Measurements from ENCODE around the gene NDUFB8. TPM values are rescaled to one million over a fixed set of nuclear protein-coding genes. Genes with fewer than 3 reads are reported as not detected.

Gene NDUFB8
- total RNA-seq, 1 experiment from 2014 or later, result 194 TPM

DNA sequence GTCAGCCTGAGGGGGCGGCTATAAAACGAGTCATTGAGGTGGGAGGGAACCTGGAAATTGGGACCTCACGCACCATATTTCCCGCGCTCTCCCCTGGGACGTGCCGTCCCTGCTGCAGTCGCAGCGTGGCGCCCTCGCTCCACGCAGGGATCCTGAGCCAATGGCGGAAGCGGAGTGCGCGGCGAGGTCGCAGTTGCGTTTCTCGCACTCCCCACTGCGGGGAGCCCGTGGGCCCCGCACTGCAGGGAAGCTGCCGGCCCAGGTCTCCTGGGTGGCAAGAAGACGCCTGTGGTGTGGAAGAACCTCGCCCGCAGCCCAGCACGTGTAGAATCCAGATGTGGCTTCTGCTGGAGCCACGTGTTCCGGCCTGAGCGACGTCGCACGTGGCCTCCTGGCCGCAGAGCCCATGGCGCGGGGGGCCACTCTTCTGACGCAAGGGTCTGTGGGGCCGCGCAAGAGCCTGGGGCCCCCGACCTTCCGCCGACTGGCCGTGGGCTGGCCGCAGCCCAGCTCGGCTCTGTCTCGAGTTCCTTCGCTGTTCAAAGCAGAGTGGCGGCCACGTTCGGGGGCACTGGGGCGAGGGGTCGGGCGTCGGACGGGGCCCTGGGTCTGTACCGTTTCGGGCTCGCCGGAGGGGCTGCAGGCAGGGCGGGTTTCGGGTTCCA, 32.5 kb upstream of the NDUFB8 start:
- Mint-ChIP-seq H3K4me3 (ENCODE audit: unreplicated experiment) (no peak overlapping the region), H3K36me3 (ENCODE audit: insufficient read depth, unreplicated experiment) (peaks cover 19% of the 10 kb centered on the region), H3K27ac (ENCODE audit: low read depth, unreplicated experiment) (no peak overlapping the region), H3K4me1 (ENCODE audit: insufficient read depth, unreplicated experiment) (peaks cover 4% of the 10 kb centered on the region), H3K9me3 (ENCODE audit: unreplicated experiment) (no peaks in the 10 kb centered on the region), H3K27me3 (ENCODE audit: insufficient read depth, unreplicated experiment) (no peaks in the 10 kb centered on the region)
- BruUV-seq (replicated peaks), result no TSS peak
- intact Hi-C loops (cut with micrococcal nuclease), result loop anchor here (1.0 to 5.0 kb wide), 2 partner anchors 165 to 316 kb away; no protein-coding TSS in a partner anchor
- DNase-seq (ENCODE audit: unreplicated experiment), result peak; percentile 44
- TF ChIP-seq, protein P1, sequence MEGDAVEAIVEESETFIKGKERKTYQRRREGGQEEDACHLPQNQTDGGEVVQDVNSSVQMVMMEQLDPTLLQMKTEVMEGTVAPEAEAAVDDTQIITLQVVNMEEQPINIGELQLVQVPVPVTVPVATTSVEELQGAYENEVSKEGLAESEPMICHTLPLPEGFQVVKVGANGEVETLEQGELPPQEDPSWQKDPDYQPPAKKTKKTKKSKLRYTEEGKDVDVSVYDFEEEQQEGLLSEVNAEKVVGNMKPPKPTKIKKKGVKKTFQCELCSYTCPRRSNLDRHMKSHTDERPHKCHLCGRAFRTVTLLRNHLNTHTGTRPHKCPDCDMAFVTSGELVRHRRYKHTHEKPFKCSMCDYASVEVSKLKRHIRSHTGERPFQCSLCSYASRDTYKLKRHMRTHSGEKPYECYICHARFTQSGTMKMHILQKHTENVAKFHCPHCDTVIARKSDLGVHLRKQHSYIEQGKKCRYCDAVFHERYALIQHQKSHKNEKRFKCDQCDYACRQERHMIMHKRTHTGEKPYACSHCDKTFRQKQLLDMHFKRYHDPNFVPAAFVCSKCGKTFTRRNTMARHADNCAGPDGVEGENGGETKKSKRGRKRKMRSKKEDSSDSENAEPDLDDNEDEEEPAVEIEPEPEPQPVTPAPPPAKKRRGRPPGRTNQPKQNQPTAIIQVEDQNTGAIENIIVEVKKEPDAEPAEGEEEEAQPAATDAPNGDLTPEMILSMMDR (IDR thresholded peaks at IDR 0.05; ENCODE audit: unreplicated experiment), result peak; percentile 87
- ChIA-PET CTCF (interaction anchor here (2.5 kb wide), 1 partner anchor 182 kb away, joined by 17 read pairs; no protein-coding TSS in a partner anchor), POLR2A (interaction anchor here (0.6 to 2.0 kb wide), 2 partner anchors 9 to 57 kb away, joined by 4 to 6 read pairs; no protein-coding TSS in a partner anchor)

DNA sequence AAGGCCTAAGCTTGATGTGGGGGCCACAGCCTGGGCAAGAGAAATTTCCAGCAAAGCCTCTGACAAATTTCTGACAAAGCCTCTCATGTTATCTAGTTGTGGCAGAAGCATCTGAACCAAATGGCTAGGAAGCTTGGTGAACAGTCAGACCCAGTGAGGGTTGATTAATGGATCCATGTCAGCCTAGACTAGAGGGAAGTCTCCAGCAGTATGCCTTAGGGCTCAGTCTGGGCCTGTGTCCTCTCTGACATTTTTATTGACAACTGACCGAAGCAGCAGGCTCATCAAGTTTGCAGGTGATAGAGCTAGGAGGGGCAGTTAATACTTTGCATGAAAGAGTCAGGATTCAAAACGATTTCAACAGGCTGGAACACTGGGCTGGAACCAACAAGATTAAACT, 31.3 kb upstream of the NDUFB8 start:
- ChIA-PET POLR2A (interaction anchor here (0.6 to 1.5 kb wide), 2 partner anchors 10 to 366 kb away, joined by 3 to 4 read pairs; no protein-coding TSS in a partner anchor), CTCF (interaction anchor here (0.6 to 1.4 kb wide), 6 partner anchors 8 to 310 kb away, joined by 3 to 8 read pairs (median 4); partner anchors contain the start of gene HIF1AN)
- no peak for DNase-seq (ENCODE audit: unreplicated experiment)
- Mint-ChIP-seq H3K4me3 (ENCODE audit: unreplicated experiment) (no peak overlapping the region), H3K27me3 (ENCODE audit: insufficient read depth, unreplicated experiment) (no peaks in the 10 kb centered on the region), H3K27ac (ENCODE audit: low read depth, unreplicated experiment) (no peak overlapping the region), H3K4me1 (ENCODE audit: insufficient read depth, unreplicated experiment) (no peaks in the 10 kb centered on the region), H3K36me3 (ENCODE audit: insufficient read depth, unreplicated experiment) (peaks cover 24% of the 10 kb centered on the region), H3K9me3 (ENCODE audit: unreplicated experiment) (no peaks in the 10 kb centered on the region)
- no TSS peak for BruUV-seq (replicated peaks)
- TF ChIP-seq, protein P1 (IDR thresholded peaks at IDR 0.05; ENCODE audit: unreplicated experiment), result no peak
- intact Hi-C loops (cut with micrococcal nuclease), result loop anchor here (5.0 kb wide), 1 partner anchor 166 kb away; no protein-coding TSS in a partner anchor

DNA sequence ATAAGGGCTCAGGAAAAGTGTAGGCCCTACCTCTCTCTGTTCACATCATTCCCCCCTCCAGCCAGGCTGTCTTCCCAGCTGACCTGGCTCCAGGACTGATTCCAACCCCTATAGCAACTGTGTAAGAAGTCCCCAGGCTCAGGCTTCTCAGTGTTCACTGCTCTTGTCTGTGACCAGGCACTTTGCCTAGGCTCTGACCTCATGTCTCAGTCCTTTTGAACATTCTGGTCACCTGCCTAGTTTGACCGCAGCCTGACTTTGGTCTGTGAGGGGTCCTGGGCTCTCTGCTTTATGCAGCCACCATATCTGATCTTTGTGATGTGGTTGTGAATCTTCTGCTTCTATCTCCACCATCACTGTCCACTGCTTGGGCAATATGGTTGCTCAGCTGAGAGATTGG, 30.6 kb upstream of the NDUFB8 start:
- H3K9me3 Mint-ChIP-seq (ENCODE audit: unreplicated experiment), result no peaks in the 10 kb centered on the region
- intact Hi-C loops (cut with micrococcal nuclease), result loop anchor here (5.0 kb wide), 1 partner anchor 167 kb away; no protein-coding TSS in a partner anchor
- H3K4me3 Mint-ChIP-seq (ENCODE audit: unreplicated experiment), result no peak overlapping the region
- H3K27me3 Mint-ChIP-seq (ENCODE audit: insufficient read depth, unreplicated experiment), result no peaks in the 10 kb centered on the region
- peaks cover 24% of the 10 kb centered on the region for H3K36me3 Mint-ChIP-seq (ENCODE audit: insufficient read depth, unreplicated experiment)
- no peaks in the 10 kb centered on the region for H3K4me1 Mint-ChIP-seq (ENCODE audit: insufficient read depth, unreplicated experiment)
- CTCF ChIA-PET, result interaction anchor here (1.3 to 1.4 kb wide), 2 partner anchors 25 to 311 kb away, joined by 4 to 8 read pairs; partner anchors contain the start of gene HIF1AN
- no TSS peak for BruUV-seq (replicated peaks)
- no peak overlapping the region for H3K27ac Mint-ChIP-seq (ENCODE audit: low read depth, unreplicated experiment)
- POLR2A ChIA-PET, result interaction anchor here (1.5 kb wide), 1 partner anchor 11 kb away, joined by 4 read pairs; no protein-coding TSS in a partner anchor
- DNase-seq (ENCODE audit: unreplicated experiment), result no peak
- TF ChIP-seq, protein P1 (IDR thresholded peaks at IDR 0.05; ENCODE audit: unreplicated experiment), result no peak

DNA sequence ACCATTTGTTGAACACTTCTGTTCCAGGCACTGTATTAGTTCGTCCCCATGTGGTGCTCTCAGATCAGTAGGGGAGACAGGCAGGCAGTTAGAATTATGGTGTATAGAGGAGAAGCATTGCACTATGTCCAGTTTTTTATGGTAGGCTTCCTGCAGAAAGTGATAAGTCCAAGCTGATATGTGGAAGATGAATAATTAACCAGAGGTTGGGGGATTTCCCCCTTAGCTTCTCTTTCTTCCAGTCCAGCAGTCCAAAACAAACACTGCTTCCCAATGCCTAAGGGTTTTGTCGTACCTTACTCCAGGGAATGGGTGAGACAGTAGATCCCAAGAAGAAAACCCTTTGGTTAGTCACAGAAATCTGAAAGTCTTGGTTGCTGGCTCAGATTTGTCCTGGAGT, 25.2 kb upstream of the NDUFB8 start:
- no peak for DNase-seq (ENCODE audit: unreplicated experiment)
- Mint-ChIP-seq H3K27ac (ENCODE audit: low read depth, unreplicated experiment) (no peak overlapping the region), H3K9me3 (ENCODE audit: unreplicated experiment) (no peaks in the 10 kb centered on the region), H3K27me3 (ENCODE audit: insufficient read depth, unreplicated experiment) (no peaks in the 10 kb centered on the region), H3K4me3 (ENCODE audit: unreplicated experiment) (no peak overlapping the region), H3K4me1 (ENCODE audit: insufficient read depth, unreplicated experiment) (no peaks in the 10 kb centered on the region), H3K36me3 (ENCODE audit: insufficient read depth, unreplicated experiment) (peaks cover 18% of the 10 kb centered on the region)
- no TSS peak for BruUV-seq (replicated peaks)
- TF ChIP-seq, protein P1 (IDR thresholded peaks at IDR 0.05; ENCODE audit: unreplicated experiment), result no peak
- intact Hi-C loops (cut with micrococcal nuclease), result no loop called here
- POLR2A ChIA-PET, result interaction anchor here (0.6 to 0.8 kb wide), 2 partner anchors 20 to 299 kb away, joined by 3 read pairs; partner anchors contain the start of gene HIF1AN
- CTCF ChIA-PET, result interaction anchor here (0.9 to 2.2 kb wide), 4 partner anchors 10 to 323 kb away, joined by 3 to 8 read pairs (median 4); partner anchors contain the start of gene HIF1AN
